ENCODE data around the gene SPOUT1.
"Not testable (repeated sequence)": the region's sequence is repeated elsewhere in the genome, so short reads cannot be mapped to it uniquely, and the experiment has no call there.

Gene SPOUT1, protein sequence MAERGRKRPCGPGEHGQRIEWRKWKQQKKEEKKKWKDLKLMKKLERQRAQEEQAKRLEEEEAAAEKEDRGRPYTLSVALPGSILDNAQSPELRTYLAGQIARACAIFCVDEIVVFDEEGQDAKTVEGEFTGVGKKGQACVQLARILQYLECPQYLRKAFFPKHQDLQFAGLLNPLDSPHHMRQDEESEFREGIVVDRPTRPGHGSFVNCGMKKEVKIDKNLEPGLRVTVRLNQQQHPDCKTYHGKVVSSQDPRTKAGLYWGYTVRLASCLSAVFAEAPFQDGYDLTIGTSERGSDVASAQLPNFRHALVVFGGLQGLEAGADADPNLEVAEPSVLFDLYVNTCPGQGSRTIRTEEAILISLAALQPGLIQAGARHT

DNA sequence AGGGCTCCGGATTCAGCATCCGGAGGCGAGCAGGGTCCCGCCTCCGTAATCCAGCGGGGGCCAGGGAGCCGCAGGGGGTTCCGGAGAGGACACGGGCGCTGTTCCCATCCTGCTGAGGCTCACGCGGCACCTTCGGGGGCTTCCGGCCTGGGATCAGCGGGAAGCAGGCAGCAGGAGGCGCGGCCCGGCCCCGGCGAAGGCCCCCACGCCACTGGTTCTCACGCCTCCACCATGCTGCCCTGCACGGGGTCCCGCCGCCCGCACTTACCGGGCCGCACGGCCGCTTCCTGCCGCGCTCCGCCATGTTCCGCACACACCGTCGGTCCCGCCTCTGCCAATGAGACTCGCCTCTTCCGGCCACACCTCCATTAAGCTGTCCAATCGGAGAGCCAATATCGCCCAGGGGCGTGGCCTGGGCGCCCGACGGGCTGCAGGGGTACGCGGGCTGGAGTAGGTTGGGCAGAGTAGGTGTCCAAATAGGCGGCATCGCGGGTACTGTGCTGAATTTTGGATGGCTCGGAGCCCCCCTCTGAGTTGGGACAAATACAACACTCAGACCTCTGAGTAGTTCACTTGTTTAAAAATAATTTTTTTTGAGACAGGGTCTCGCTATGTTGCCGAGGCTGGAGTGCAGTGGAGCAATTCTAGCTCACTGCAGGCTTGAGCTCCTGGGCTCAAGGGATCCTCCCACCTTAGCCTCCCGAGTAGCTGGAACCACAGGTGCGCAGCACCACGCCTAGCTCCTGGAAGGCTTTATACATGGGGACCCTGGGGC is at the start of gene SPOUT1:
Gene SPOUT1 (minus strand): TSS at position 318 of the 775 bp plus-strand sequence. CDS start 14 bp downstream, at position 304.
- peak; percentile 83 to 89 for DNase-seq

DNA sequence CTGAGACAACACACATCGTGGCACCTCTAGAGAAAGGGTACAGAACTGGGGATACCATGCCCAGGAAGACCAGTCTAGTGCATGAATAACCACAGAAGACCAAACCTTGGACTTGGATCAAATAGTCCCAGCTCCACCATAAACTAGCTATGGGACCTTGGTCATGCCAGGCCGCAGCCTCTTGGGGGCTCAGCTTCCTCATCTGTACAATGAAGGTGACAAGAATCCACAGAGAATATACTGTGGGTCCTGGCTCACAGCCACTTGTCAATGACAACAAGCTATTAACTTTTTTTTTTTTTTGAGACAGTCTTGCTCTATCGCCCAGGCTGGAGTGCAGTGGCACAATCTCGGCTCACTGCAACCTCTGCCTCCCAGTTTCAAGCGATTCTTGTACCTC is 48.3 kb upstream of the SPOUT1 start:
- DNase-seq: no peak

DNA sequence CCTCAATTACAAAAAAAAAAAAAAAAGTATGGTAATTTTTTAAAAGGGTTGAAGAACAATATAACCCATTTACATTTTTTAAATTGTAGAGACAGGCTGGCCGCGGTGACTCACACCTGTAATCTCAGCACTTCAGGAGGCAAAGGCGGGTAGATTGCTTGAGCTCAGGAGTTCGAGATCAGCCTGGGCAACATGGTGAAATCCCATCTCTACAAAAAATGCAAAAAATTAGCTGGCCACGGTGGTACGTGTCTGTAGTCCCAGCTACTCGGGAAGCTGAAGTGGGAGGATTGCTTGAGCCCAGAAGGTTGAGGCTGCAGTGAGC is 41.3 kb upstream of the SPOUT1 start:
- DNase-seq: not testable (repeated sequence)

DNA sequence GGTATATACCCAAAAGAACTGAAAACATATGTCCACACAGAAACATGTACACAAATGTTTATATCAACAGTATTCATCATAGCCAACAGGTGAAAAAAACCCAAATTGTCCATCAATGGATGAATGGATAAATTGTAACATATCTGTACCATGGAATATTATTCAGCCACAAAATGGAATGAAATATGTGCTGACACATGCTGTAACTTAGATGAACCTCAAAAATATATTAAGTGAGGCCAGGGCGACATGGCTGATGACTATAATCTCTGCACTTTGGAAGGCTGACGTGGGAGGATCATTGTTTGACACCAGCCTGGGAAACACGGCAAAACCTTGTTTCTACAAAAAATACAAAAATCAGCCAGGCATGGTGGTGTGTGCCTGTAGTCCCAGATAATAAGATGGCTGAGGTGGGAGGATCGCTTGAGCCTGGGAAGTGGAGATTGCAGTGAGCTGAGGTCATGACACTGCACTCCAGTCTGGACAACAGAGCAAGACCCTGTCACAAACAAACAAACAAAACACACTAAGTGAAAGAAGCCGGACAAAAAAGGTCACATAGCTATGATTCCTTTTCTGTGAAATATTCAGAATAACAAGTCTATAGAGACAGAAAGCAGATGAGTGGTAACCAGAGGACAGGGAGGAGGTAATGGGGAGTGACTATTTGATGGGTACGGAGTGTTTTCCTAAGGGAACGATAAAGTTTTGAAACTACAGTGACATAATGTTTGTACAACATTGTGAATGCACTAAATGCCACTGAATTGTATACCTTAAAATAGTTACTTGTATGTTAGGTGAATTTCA is 40.7 kb upstream of the SPOUT1 start:
- no peak for DNase-seq

DNA sequence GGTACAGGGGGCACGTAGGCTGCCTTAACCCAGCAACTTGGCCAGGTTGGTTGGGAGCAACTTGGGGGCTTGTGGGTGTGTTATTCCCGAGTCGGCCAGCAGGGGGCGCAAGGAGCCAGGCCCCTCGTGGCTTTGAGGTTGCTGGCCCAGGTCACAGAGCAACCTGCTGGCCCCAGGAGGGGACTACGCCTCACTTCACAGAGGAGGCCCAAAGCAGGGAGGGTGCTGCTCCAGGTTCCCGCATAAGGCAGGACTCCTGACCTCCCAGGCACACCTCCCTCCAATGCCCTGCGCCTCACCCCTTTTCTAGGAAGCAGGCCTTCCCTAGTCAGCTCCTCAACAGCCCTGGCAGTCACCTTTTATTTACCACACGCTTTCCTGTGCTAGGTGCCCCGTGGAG is 34.1 kb upstream of the SPOUT1 start:
- peak; percentile 8 to 48 for DNase-seq

DNA sequence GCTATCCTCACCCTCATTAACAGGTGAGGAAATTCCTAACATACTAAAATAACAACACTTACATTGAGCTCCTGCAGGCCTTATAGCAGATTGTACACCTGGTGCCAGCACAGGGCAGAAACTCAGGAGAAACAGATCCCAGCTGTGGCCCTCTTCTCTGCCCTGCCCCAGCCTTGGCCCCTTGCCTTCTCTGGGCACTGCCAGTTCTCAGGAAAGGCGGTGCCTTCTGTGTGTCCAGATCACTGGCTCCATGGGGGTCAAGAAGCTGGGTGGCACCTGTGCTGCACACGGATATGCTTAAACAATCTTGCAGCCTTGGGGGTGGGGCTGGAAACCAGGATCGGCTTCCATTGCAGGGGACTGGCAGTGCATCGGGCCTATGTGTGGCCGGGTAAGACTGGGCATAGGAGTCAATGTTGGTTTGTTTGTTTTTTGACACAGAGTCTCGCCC is 32.8 kb upstream of the SPOUT1 start:
- DNase-seq: no peak

DNA sequence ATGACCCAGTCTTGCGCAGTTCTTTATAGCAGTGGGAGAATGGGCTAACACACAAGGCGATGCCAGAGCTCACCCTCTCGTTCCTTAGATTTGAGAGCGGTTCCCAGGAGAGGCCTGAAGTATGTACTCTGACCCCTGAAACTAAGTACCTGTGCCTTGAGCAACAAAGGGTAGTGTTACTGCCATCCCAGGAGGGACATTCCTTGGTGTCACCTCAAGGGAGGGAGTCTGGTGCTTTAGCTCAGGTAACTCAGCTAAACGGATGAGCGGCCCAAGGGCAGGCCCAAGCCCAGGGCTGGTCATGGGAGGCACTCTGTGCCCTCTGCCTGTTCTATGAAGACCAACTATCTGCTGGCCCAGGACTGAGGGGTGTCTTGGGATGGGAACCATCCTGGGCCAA is 31.9 kb upstream of the SPOUT1 start:
- no peak for DNase-seq

DNA sequence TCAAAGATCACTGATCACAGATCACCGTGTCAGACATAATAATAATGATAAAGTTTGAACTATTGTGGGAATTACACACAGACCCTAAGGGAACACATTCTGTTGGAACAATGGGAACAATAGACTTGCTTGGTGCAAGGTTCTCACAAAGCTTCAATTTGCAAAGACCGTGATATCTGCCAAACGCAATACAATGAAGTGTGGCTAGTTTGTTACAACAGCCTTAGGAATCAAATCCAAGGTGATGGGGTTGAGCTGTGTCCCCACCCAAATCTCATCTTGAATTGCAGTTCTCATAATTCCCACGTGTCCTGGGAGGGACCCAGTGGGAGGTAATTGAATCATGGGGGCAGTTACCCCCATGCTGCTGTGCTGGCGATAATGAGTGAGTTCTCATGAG is 31.3 kb upstream of the SPOUT1 start:
- no peak for DNase-seq

DNA sequence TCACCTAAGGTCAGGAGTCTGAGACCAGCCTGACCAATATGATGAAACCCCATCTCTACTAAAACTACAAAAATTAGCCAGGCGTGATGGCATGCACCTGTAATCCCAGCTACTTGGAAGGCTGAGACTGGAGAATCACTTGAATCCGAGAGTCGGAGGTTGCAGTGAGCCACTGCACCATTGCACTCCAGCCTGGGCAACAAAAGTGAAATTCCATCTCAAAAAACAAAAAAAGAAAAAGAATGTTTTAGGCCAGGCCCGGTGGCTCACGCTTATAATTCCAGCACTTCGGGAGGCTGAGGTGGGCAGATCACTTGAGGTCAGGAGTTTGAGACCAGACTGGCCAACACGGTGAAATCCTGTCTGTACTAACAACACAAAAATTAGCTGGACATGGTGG is 28.9 kb upstream of the SPOUT1 start:
- not testable (repeated sequence) for DNase-seq

DNA sequence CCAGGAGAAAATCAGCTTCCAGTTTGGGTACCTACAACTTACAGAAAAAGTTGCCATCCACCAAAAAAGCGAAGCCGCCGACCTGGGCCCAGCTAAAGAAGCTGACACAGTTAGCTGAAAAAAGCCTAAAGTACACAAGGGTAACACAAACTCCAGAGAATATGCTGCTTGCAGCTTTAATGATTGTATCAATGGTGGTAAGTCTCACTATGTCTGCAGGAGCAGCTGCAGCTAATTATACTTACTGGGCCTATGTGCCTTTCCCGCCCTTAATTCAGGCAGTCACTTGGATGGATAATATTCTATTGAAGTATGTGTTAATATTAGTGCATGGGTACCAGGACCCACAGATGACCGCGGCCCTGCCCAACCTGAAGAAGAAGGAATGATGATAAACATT is 24.9 kb upstream of the SPOUT1 start:
- DNase-seq: not testable (repeated sequence)

DNA sequence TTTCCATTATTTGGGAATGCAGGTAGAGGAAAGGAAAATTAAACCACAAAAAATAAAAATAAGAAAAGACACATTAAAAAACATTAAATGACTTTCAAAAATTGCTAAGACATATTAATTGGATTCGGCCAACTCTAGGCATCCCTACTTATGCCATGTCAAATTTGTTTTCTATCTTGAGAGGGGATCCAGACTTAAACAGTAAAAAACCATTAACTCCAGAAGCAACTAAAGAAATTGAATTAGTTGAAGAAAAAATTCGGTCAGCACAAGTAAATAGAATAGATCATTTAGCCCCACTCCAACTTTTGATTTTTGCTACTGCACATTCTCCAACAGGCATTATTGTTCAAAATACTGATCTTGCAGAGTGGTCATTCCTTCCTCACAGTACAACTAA is 23.1 kb upstream of the SPOUT1 start:
- not testable (repeated sequence) for DNase-seq

DNA sequence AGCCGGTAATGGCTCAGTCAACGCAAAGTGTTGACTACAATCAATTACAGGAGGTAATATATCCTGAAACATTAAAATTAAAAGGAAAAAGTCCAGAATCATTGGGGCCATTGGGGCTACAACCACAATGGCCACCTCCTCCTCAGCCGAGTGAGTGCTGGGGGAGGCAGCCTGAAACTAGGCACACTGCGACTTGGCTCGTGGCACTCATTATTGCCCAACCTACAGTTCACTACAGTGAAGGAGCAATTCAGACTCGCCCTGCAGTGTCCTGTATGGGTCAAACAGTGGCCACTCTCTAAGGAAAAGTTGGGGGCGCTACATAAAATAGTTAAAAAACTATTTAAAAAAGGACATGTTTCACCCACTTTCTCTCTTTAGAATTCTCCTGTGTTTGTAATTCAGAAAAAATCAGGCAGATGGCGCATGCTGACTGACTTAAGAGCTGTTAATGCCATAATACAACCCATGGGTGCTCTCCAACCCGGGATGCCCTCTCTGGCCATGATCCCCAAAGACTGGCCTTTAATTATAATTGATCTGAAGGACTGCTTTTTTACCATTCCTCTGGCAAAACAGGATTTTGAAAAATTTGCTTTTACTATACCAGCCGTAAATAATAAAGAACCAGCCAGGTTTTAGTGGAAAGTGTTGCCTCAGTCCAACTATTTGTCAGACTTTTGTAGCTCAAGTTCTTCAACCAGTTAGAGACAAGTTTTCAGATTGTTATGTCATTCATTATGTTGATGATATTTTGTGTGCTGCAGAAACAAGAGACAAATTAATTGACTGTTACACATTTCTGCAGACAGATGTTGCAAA is 22.4 kb upstream of the SPOUT1 start:
- peak in 1 of 2 experiments; percentile 14 for DNase-seq

DNA sequence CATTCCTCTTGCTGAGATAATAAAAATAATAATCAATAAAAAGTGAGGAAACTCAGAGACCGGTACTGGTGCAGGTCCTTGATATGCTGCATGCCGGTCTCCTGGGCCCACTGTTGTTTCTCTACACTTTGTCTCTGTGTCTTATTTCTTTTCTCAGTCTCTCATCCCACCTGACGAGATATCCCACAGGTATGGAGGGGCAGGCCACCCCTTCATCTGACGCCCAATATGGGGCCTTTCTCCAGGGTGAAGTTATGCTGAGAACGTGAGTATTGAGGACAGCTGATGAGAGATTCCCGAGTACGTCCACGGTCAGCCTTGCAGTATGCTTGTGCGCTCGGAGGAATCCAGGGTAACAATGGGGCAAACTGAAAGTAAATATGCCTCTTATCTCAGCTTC is 21.4 kb upstream of the SPOUT1 start:
- not testable (repeated sequence) for DNase-seq

DNA sequence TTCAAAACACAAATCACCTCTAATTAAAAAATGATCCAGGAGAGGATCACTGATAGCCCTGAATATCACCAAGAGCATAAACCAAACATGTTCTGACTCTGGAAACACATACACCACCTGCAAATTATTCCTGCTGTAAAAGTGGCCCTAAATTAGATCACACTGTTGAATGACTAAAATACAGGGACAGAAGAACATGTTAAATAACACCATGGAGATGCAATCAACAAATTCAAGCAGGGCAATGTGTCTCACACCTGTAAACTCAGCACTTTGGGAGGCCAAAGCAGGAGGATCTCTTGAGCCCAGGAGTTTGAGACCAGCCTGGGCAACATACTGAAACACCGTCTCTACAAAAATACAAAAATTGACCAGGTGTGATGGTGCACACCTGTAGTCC is 18.2 kb upstream of the SPOUT1 start:
- no peak for DNase-seq

DNA sequence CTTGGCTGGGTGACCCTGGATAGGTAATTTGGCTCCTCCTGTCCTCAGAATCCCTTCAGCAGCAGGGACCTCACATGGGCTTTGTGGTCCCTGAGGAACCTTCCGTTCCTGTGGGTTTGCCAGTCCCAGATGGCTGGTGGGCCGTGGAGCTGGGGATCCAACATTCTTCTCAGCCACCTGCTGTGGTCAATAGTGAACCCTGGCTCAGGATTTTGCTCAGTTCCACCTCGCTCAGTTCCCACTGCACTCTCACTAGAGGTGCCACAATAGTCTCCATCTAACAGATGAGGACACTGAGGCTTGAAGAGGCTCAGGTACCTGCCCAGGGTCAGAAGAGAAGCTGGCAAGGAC is 17.1 kb upstream of the SPOUT1 start:
- DNase-seq: no peak

DNA sequence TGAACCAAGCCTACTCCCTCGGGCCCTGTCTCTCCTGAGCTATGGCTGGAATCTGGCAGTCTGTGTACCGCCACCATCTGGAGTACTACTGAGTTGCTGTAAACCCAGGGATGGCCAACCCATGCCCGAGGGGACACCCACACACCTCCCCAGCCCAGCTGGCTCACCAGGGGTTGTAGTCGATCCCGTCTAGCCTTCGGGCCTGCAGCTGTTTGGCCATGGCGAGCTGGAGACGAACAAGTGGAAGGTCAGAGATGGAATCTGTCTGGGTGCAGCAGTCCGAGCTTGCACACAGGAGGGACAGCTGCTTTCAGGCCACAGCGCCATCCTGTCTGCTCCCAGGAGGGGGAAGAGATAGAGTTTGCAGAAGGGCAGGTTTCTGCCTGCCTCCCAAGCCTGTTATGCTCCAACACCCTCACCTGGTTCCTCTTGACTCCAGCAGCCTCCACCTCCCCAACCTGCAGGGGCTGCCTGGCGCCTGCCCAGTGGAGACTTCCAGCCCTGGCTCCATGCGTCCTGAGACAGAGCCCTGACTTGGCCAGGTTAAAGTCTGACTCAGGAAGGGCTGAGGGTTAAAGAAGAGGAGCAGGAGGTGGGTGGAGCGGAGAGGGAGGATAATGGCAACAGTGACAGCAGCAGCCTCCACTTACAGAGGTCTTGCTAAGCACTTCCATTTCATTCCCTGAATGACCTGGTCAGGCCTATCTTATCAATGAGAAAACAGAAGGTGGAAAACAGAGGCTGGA is 15.8 kb upstream of the SPOUT1 start:
- DNase-seq: no peak

DNA sequence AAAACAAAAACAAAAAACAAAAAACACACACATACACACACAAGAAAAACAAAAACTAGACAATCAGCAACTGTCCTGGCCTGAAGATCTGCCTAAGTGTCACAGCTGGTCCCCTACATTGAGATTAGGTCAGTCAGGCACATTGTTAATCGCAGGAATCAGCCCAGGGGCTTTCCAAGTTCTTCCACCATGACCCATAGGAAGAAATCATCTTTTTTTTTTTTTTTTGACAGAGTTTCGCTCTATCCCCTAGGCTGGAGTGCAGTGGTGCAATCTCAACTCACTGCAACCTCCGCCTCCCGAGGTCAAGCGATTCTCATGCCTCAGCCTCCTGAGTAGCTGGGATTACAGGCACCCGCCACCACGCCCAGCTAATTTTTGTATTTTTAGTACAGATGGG is 13.6 kb upstream of the SPOUT1 start:
- not testable (repeated sequence) for DNase-seq

DNA sequence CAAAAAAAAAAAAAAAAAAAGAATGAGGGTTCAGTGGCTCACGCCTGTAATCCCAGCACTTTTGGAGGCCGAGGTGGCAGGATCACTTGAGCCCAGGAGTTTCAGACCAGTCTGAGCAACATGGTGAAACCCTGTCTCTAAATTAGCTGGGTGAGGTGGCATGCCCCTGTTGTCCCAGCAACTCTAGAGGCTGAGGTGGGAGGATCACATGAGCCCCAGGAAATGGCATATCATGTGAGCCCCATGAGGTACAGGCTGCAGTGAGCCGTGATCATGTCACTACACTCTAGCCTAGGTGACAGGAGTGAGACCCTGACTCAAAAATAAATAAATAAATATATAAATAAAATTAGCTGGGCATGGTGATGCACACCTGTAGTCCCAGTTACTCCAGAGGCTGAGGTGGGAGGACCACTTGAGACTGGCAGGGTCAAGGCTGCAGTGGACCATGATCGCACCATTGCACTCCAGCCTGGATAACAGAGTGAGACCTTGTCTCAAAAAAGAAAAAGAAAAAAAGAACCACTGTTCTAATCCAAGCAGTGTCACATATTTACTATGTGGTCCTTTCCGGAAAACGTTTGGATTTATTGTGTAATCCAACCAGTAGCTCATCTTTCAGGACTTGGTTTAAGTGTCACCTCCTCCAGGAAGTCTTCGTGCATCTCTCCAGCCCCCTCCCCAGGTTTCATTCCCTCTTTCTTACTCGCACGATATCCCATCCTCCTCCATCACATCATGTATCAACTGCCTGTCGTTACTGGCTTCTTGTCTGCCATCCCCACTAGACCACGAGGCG is 12.3 kb upstream of the SPOUT1 start:
- no peak for DNase-seq

DNA sequence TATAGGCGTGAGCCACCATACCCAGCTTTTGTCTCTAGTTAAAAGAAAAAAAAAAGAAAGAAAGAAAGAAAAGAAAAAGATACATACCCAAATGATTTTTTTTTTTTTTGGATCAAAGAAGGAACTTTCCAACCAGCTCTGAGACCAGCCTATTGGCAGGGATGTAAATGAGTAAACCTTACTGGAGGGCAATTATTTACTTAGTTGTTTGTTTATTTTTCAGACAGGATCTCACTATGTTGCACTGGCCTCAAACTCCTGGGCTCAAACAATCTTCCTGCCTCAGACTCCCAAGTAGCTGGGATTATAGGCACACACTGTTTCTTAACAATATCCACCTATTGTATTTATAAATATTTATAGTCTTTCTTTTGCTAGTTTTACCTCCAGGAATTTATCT is 10.9 kb upstream of the SPOUT1 start:
- DNase-seq: no peak

DNA sequence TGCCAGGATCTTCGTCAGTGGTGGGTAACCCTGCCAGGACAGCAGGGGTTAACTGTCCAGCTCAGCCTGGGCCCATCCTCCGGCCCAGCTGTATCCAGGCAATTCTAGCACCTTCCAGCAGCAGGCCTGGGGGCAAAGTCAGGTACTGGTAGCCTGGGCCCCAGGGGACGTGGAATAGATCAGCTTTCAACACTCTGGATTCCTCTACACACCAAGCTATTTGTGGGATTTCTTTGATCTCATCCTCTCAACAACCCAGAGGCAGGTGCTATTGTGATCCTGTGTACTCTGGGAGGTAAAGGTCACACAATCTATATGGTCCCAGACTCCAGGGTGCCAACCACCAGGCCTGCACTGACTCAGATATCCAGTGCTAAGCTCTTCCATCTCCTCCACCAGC is 8.7 kb upstream of the SPOUT1 start:
- DNase-seq: no peak

DNA sequence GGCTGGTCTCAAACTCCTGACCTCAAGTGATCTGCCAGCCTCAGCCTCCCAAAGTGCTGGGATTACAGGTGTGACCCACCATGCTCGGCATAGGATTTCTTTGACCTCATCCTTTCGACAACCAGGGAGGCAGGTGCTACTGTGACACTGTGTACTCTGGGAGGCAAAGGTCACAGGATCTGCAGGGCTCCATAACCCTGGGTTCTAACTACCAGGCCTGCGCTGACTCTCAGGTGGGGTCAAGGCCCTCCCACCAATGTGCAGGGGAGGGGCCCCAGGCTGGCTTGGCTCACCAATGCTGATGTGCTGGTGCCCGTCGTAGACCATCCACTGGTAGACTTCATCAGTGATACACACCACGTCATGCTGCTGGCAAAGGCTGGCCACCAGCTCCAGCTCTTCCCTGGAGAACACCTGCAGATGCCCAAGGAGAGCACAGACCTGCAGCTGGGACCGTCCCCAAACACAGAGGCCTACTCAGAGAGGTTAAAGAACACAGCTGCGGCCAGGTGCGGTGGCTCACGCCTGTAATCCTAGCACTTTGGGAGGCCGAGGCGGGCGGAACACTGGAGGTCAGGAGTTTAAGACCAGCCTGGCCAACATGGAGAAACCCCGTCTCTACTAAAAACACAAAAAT is 7.0 kb upstream of the SPOUT1 start:
- no peak for DNase-seq
